GM21515 (cell line): ENCODE measurements around the gene CLPTM1L.
"Not testable (repeated sequence)": the region's sequence is repeated elsewhere in the genome, so short reads cannot be mapped to it uniquely, and the experiment has no call there.

Source experiments
- ATAC-seq: cut with Tn5 transposase; IDR thresholded peaks from one replicate; pipeline ENCODE4 v1.9.1; 2021; ENCODE audit not compliant: unreplicated experiment

The CLPTM1L gene

DNA sequence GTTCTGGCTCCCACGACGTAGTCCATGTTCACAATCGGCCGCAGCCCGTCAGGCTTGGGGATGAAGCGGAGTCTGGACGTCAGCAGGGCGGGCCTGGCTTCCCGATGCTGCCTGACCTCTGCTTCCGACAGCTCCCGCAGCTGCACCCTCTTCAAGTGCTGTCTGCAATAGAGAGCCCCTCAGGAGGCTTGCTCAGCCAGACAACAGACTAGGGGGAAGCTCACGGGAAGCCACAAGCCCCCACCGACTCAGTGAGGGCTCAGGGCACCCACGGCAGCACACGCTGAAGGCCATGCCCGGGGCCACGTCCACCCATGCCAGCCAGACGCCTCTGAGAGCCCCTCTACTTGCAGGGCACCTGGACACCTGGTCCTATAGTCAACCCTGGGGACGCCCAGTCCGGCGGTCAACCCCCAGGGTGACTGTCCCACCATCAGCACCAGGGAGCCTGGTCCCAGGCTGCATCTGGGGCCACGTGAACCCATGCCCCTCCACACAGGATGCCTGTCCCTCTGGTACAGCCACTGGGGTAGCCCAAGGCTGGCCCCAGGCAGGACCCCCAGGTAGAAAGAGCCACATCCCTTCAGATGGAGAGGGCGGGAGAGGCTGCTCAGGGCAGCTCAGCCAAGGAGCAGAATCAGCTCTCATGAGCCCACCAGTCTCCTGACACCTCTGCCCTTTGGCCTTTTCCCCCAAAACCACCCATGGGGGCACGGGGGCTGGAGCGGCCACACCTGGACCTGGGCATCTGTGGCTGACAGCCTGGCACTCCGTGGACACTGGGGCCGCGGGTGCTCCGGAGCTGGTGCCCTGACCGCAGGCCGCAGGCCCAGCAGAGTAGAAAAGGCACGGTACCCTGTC is 64.5 kb downstream of the CLPTM1L start:
- no peak for ATAC-seq

DNA sequence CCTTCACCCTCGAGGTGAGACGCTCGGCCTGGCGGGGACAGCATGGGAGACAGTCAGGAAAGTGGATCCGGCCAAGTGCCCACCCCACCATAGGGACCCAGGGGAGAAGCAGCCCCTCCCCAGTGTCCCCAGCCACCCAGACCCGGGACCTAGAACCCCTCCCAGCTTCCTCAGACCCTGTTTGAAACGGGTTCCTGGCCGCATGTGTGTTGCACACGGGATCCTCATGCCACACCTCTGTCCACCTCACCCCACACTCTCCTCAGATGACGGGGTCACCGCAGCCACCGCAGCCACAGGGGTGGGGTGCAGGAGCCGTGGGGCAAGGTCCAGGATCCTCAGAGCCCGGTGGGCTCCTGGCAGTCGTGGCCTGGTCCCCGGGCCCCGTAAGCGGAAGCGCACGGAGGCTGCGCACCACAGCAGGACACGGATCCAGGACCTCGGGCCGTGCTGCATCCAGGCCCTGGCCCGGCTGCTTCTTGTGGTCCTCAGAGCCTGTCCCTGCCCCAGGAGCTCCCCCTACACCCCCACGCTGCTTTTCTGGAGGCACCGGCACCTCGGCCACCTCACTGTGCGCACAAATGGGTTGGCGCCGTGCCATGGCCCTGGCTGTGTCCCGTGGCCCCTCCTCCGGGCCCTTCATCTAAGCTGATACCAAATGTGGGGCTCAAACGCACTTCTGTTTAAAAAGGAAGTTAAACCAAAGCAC is 65.3 kb downstream of the CLPTM1L start:
- ATAC-seq = no peak

DNA sequence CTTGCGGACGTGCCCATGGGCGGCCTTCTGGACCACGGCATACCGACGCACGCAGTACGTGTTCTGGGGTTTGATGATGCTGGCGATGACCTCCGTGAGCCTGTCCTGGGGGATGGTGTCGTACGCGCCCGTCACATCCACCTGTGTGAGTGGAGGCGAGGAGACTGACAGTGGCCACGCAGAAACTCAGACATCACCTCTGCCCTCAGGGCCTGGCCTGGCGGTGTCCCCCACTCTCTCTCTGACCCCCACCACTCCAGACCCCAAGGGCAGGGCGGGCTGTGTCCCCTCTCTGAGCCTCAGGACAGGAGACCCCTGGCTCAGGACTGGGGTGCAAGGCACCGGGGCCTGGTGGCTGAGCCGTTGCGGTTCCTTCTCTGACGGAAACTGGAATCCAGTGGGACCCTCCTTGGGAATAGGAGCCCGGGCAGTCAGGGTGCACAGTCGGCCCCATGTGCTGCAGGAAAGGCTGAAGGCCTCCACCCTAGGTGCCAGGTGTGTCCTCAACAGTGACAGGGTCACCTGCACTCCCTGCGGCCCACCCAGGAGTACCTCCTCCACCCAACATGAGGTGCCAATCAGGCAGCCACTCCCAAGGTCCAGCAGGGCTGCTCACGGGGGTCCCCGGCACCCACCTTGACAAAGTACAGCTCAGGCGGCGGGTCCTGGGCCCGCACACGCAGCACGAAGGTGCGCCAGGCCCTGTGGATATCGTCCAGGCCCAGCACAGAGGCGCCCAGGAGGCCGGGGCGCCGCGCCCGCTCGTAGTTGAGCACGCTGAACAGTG is 66.0 kb downstream of the CLPTM1L start:
- ATAC-seq = no peak

DNA sequence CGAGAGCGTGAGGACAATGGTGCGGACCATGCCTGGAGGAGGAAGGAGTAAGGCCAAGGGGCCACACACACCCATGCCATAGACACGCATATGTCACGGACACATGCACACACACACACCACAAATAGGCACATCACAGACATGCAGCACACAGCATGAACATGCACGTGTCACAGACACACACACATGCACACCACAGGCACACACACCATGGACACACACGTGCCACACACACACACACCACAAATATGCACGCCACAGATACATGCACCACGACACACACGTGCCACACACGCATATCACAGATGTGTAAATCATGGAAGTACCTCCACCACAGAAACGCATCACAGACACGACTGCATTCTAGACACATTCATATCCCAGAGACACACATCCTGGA is 66.7 kb downstream of the CLPTM1L start:
- no peak for ATAC-seq

DNA sequence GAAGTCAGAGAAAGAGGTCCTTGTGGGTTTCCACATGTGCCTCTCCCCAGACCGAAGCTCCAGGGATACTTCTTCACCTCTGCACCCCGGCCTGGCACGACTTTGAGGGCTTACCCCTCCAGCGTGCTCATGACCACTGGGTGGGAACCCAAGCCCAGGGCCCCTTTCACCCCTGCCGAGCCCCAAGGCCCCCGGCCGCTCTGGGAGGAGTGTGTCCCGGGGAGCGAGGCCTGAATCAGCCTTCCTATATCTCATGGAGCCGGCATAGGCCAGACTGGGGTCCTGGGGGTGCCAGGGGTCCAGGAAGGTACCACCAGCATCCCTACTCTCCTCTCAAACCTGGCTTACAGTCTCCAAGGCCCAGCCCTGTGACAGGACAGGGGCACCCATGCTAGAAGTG is 67.1 kb downstream of the CLPTM1L start:
- ATAC-seq = no peak

DNA sequence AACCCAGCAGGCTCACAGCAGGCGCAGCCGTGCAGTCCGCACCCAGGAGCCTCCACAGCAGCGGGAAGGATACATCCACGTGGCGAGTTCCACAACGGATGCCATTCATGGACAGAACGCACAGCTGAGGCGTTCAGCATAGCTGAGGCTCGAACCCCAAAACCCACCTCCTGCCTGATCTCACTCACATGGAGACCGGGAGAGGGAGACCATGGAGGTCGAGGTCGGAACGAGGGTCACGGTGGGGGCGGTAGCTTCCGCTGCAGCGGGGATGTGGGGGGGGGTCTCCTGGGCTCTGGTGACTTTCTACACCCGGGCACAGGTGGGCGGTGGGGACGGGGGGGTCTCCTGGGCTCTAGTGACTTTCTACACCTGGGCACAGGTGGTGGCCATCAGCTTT is 67.6 kb downstream of the CLPTM1L start:
- no peak for ATAC-seq

DNA sequence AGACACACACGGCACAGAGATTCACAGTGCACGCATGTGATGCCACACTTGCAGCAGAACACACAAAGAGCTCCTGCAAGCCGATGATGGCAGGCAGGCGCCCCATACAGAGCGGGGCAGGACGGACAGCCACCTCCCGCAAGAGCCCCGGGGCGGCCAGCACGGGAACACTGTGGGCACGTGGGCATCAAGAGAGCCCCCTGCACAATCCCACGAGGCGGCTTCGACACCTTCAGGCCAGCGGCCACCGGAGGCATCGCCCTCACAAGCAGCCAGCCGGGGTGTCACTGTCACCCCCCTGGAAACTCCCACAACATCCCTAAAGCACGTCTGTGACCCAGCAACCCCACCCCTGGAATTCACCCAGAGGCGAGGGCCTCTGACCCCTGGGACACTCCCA is 68.0 kb downstream of the CLPTM1L start:
- no peak for ATAC-seq

DNA sequence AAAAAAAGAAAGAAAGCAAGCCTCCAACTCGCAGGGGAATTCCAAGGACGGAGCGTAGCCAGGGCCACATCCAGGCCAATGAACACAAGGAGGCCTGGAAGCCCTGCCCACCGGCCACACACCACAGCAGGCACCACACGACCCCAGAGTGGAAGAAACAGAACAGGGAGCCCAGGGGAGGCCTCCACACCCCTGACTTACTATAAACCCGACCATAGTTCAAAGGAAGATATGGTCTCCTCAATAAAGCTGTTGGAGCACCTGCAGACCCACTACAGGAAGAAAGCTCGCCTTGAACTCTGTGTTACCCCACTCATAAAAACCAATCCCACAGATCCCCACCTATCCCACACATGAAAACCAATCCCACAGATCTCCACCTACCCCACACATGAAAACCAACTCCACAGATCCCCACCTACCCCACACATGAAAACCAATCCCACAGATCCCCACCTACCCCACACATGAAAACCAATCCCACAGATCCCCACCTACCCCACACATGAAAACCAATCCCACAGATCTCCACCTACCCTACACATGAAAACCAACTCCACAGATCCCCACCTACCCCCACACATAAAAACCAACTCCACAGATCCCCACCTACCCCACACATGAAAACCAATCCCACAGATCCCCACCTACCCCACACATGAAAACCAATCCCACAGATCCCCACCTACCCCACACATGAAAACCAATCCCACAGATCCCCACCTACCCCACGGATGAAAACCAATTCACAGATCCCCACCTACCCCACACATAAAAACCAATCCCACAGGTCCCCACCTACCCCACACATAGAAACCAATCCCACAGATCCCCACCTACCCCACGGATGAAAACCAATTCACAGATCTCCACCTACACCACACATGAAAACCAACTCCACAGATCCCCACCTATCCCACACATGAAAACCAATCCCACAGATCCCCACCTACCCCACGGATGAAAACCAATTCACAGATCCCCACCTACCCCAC is 69.2 kb downstream of the CLPTM1L start:
- ATAC-seq = not testable (repeated sequence)

DNA sequence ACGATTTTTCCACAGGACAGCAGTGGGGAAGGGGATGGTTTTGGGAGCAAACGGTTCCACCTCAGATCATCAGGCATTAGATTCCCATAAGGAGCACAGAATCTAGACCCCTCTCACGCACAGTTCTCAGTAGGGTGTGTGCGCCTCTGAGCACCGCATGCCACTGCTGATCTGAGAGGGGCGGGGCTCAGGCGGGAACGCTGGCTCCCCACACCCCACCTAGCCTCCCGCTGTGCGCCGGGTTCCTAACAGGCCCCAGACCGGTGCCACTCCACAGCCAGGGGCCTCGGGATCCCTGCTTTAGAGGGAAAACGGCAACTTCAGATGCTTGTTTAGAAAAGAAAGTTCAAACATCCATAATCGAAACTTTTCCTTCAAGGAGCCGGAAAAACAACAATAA is 70.4 kb downstream of the CLPTM1L start:
- no peak for ATAC-seq

DNA sequence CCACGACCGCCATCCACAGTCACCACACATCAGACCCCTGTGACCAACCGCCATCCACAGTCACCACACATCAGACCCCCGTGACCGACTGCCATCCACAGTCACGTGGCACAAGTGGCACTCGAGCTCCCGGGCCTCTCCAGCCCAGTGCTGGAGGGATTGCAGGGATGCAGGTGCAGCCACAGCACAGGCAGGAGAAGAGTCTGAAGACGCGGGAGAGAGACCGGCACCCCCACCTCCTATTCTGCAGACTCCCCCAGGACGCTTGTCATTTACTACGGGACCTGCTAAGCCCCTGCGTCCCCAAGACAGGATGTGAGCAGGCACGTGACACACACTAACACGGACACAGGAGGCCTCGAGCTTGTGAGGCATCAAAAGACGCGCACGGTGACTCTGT is 71.2 kb downstream of the CLPTM1L start:
- ATAC-seq = no peak

DNA sequence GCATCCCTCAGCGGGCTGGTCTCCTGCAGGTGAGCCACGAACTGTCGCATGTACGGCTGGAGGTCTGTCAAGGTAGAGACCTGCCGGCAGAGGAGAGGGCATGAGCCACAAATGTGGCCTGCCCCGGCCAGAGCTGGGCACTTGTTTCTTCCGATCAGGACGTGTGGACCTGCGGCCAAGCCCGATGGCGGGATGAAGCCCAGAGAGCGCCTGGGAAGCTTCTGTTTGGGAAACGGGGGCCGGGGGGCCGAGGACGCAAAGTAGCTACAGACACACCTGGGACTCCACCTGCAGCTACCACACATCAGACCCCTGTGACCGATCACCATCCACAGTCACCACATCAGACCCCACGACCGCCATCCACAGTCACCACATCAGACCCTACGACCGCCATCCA is 72.7 kb downstream of the CLPTM1L start:
- no peak for ATAC-seq

DNA sequence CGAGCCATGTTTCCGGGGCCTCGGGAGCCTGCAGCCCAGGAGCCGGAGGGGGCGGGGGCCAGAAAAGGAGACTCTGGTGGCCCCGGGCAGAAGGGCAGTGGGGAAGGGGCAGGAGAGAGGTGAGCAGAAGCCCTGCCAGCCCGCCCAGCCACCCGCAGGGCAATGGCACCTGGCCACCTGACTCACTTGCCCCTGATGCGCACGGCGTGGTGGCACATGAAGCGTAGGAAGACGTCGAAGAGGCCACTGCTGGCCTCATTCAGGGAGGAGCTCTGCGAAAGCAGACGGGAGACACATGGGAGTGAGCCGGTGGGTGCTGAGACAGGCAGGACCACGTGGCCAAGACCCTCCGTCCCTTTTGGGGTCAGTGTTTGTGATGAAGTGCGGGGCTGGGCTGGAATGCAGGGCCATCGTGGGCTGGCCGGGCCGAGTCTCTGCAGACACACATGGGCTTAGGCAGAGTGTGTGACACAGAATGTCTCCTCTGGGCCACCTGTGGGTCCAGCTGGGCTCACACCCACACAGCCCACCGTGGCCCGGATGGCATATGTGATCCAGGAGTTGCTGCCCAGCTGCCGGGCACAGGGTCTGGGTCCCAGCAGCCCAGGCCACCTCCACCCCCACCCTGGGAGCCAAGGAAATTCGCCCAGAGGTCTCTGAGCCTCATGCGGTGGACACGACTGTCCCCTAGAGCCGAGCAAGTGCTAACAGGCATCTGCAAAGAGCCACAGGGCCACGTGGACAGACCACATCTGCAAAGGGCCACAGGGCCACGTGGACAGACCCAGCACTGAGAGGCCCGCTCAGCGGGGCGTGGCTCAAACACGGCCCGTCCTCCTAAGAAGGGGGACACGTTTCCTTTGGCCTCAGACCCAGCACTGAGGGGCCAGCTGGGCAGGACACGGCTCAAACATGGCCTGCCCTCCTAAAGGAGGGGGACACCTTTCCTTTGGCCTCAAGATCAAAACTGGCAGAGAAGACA is 73.7 kb downstream of the CLPTM1L start:
- ATAC-seq = no peak

DNA sequence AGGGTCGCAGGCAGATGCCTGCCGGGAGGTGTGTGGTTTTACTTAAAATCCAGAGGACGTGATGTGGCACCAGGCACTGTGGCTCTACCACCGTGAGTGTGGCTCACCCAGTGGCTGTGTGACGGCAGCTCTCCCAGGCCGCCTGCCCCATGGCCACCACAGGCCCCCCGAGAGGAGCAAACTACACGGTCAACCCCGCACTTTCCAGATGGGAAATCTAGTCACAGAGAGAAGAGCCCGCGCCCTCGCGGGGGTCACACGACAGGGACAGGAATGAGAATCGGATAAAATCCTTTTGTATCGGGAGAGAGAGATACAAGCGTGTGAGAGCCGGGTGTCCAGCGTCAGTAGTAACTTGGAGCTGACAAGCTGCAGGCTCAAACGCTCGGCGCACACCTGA is 74.5 kb downstream of the CLPTM1L start:
- ATAC-seq = no peak

DNA sequence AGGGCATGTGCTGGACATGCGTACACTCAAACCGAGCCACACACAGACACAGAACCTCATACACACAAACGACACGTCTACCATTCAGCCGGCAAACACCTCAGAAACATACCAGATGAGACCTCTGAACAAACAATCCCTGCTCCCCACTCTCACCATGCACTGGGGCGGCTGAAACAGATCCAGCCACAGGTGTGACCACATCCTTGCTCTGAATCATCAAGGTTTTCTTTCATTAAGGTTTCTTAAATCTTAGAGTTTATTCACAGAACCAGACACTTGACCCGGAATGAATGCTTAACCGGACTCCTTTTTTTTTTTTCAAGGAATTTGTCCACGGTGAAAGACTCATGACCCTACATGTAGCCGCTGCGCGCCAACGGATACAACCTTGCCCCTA is 76.2 kb downstream of the CLPTM1L start:
- ATAC-seq = no peak

DNA sequence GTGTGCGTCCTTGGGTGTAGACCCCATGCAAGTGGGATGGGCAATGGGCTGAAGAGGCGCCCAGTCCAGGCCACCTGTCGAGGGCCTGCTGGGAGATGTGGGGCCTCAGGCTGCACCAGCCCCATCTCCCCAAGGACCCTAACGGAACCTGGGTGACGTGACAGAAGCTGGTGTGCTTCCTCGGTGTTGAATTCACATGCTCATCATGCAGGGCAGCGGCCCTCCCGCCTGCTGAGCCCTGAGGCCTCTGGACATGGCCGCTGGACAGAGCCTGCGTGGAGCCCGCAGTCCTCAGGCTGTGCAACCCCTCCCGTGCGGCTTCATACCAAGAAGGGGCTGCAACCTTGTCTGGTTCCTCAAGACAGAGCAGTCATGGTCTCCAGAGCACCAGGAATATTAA is 76.8 kb downstream of the CLPTM1L start:
- no peak for ATAC-seq
